ENCODE data around the gene LCOR. TPM values are rescaled to one million over a fixed set of nuclear protein-coding genes. Genes with fewer than 3 reads are reported as not detected.

The LCOR gene
- total and polyA plus RNA-seq, 4 donors: 2.5 to 31.2 (median 14.5) TPM

Small RNAs within 50 kb of the gene (small RNA-seq; reads per million reads assigned to genes)
- not detected for gene HMGN2P35
- 0.15 reads per million for gene MIR607

Other genes starting within 250 kb of the LCOR start
- gene TM9SF3, start 245.3 kb upstream of the LCOR start, total RNA-seq: 100 to 1,000 TPM in 1 of 2 donors, 10 to 100 TPM in 1; 72.9 to 115 TPM
- 10 to 100 TPM; 20.5 to 37.9 TPM for gene TM9SF3, start 245.3 kb upstream of the LCOR start, polyA plus RNA-seq
- 100 to 1,000 TPM in 1 of 2 donors, 10 to 100 TPM in 1; 43.0 to 137 TPM for gene PIK3AP1, start 111.8 kb upstream of the LCOR start, total RNA-seq
- 10 to 100 TPM; 27.3 to 58.8 TPM for gene PIK3AP1, start 111.8 kb upstream of the LCOR start, polyA plus RNA-seq